Sigmoid colon (tissue), 7 donors: ENCODE measurements around the gene ACLY. TPM values are rescaled to one million over a fixed set of nuclear protein-coding genes. Genes with fewer than 3 reads are reported as not detected.

Experiments
- DNase-seq: peaks from one replicate; pipeline ENCODE4 v3.0.0-alpha.2; 2019
- H3K27ac ChIP-seq, 4 donors: fragments of 200-600 bp; sonication (generic); one replicate each; pipeline ENCODE4 v1.5.1; 2016 to 2019; ENCODE audit warnings: mild to moderate bottlenecking in 1 of 4
- H3K27me3 ChIP-seq, 3 donors: fragments of 200-600 bp; sonication (generic); one replicate each; pipeline ENCODE4 v1.5.1; 2019; ENCODE audit warnings: mild to moderate bottlenecking in 1 of 3
- H3K36me3 ChIP-seq, 4 donors: fragments of 200-600 bp; sonication (generic); one replicate each; pipeline ENCODE4 v1.5.1; 2016 to 2019
- H3K4me1 ChIP-seq, 4 donors: fragments of 200-600 bp; sonication (generic); one replicate each; pipeline ENCODE4 v1.5.1; 2017 to 2019
- H3K4me3 ChIP-seq, 4 donors: fragments of 200-600 bp; sonication (generic); one replicate each; pipeline ENCODE4 v1.5.1; 2017 to 2019; ENCODE audit warnings: mild to moderate bottlenecking in 2 of 4, moderate library complexity in 1 of 4
- H3K9me3 ChIP-seq, 4 donors: fragments of 200-600 bp in 3 of 4; sonication (generic) in 3 of 4; one replicate each; pipeline versions ENCODE4 v1.5.1 to v1.6.1; 2013 to 2019
- EP300 ChIP-seq, 4 donors: sonication (generic); formaldehyde crosslinking; IDR thresholded peaks; one replicate each; pipeline ENCODE4 v1.6.1; 2017; ENCODE audit warnings: antibody characterized with exemption in 4 of 4
- POLR2A ChIP-seq, 2 donors: fragments of 450-650 bp; IDR thresholded peaks; one replicate each; pipeline ENCODE4 v1.6.1; 2016; ENCODE audit warnings: antibody characterized with exemption in 2 of 2, mild to moderate bottlenecking in 2 of 2, moderate library complexity in 2 of 2
- POLR2AphosphoS5 ChIP-seq, 4 donors: sonication (generic); formaldehyde crosslinking; IDR thresholded peaks; one replicate each; pipeline ENCODE4 v1.6.1; 2017; ENCODE audit warnings: antibody characterized with exemption in 4 of 4
- whole genome bisulfite sequencing, 2 donors: extraction: QIAGEN DNeasy Blood & Tissue Kit; methylation state at CpG; one replicate each; pipeline ENCODE4 v1.1.7; 2013; 5-methylcytosine and 5-hydroxymethylcytosine counted together
- intact Hi-C: fragments of 100-400 bp; cut with DNase I; formaldehyde crosslinking; loops from one replicate; pipeline ENCODE4 v1.15.1; 2023
- polyA plus RNA-seq, 3 donors: library from polyadenylated mRNA; stranded (reverse); fragments of 200-250 nt; gene quantifications; one replicate each; pipeline ENCODE4 v1.2.3, GENCODE V29; 2013
- total RNA-seq, 4 donors: library from RNA; depleted of rRNA; stranded (reverse); fragments of >200 nt; gene quantifications; one replicate each; pipeline ENCODE4 v1.1.0, GENCODE V29; 2016
- TF ChIP-seq, protein P1 (sequence below), 4 experiments: fragments of 450-650 bp in 3 of 4; fragments of 200-600 bp in 1 of 4; IDR thresholded peaks; one replicate each; pipeline ENCODE4 v1.5.1; 2016 to 2019; ENCODE audit warnings: antibody characterized with exemption in 4 of 4, mild to moderate bottlenecking in 3 of 4, moderate library complexity in 2 of 4
- donor health status: healthy with polysubstance abuse.
- donor health status: Bipolar disorder and iron deficiency.
- donor health status: healthy.

Gene ACLY
- total and polyA plus RNA-seq, 7 donors, result 27.0 to 56.2 (median 41.0) TPM

DNA sequence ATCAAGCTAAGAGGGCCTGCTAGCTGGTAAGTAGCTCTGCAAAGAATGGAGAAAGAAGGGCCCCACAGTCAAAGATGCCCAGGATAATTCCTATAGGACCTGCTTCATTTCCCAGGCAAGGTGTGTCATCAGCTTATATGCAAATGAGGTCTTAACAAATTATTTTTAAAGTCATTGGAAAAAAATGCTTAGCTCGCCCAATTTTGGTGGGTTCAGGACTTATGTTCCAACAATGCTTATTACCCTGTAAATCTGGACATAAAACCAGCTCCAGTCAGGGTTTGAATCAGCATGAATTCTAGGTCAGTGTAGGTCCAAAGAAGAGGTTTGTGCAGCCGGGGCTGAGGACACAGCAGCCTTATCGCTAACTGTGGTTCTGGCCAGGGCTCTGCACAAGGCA lies 25.4 kb downstream of the ACLY start:
- intact Hi-C loops, result no loop called here
- H3K36me3 ChIP-seq, result peaks cover 4 to 97% (median 57%) of the 10 kb centered on the region in 4 donors
- peaks cover 0 to 17% (median 10%) of the 10 kb centered on the region in 4 donors for H3K4me1 ChIP-seq
- H3K4me3 ChIP-seq, result no peak overlapping the region
- H3K27ac ChIP-seq, result no peak overlapping the region
- TF ChIP-seq POLR2A (IDR thresholded peaks at IDR 0.05) (no peak), POLR2AphosphoS5 (IDR thresholded peaks at IDR 0.05) (no peak), EP300 (IDR thresholded peaks at IDR 0.05) (no peak)
- TF ChIP-seq, protein P1, sequence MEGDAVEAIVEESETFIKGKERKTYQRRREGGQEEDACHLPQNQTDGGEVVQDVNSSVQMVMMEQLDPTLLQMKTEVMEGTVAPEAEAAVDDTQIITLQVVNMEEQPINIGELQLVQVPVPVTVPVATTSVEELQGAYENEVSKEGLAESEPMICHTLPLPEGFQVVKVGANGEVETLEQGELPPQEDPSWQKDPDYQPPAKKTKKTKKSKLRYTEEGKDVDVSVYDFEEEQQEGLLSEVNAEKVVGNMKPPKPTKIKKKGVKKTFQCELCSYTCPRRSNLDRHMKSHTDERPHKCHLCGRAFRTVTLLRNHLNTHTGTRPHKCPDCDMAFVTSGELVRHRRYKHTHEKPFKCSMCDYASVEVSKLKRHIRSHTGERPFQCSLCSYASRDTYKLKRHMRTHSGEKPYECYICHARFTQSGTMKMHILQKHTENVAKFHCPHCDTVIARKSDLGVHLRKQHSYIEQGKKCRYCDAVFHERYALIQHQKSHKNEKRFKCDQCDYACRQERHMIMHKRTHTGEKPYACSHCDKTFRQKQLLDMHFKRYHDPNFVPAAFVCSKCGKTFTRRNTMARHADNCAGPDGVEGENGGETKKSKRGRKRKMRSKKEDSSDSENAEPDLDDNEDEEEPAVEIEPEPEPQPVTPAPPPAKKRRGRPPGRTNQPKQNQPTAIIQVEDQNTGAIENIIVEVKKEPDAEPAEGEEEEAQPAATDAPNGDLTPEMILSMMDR (IDR thresholded peaks at IDR 0.05), result no peak
- no peak for DNase-seq
- no peaks in the 10 kb centered on the region for H3K9me3 ChIP-seq
- WGBS, 2 donors, result 80 to 94% methylated on average over 3 of the region's 3 CpGs
- no peaks in the 10 kb centered on the region for H3K27me3 ChIP-seq

DNA sequence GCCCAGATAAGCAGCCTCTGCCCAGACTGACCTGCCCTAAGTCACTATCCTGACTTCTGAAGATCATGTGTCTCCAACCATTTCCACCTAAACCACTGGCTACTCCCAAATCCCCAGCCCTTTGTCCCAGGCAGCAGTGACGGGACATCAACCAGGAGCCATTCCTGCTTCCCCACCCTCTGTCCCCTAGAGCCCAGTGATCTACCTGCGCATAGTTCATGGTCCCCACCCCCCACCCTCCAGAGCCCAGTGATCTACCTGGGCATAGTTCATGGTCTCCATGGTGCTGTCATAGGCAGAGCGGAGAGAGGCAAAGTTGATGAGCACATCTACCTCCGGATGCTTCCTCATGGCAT lies 26.8 kb downstream of the ACLY start:
- H3K4me3 ChIP-seq, result no peak overlapping the region
- H3K27me3 ChIP-seq, result no peaks in the 10 kb centered on the region
- peaks cover 0 to 17% (median 10%) of the 10 kb centered on the region in 4 donors for H3K4me1 ChIP-seq
- H3K27ac ChIP-seq, result no peak overlapping the region
- TF ChIP-seq POLR2A (IDR thresholded peaks at IDR 0.05), result no peak
- intact Hi-C loops, result no loop called here
- DNase-seq, result no peak
- peaks cover 13 to 97% (median 57%) of the 10 kb centered on the region in 4 donors for H3K36me3 ChIP-seq
- no peaks in the 10 kb centered on the region for H3K9me3 ChIP-seq
- 97 to 98% methylated on average over 4 of the region's 4 CpGs for WGBS, 2 donors

- peaks cover 0 to 17% (median 10%) of the 10 kb centered on the region in 4 donors for H3K4me1 ChIP-seq
- 96 to 98% methylated on average over 7 of the region's 7 CpGs for WGBS, 2 donors
- TF ChIP-seq POLR2A (IDR thresholded peaks at IDR 0.05) (no peak), POLR2AphosphoS5 (IDR thresholded peaks at IDR 0.05) (no peak)
- H3K27me3 ChIP-seq, result no peaks in the 10 kb centered on the region
- H3K9me3 ChIP-seq, result no peaks in the 10 kb centered on the region
- no peak for DNase-seq
- intact Hi-C loops, result no loop called here
- H3K4me3 ChIP-seq, result no peak overlapping the region
- peaks cover 16 to 97% (median 57%) of the 10 kb centered on the region in 4 donors for H3K36me3 ChIP-seq
- no peak overlapping the region for H3K27ac ChIP-seq
These were observed 27.4 kb downstream of the ACLY start for GRCh38 chr17:41891135-41892020.

DNA sequence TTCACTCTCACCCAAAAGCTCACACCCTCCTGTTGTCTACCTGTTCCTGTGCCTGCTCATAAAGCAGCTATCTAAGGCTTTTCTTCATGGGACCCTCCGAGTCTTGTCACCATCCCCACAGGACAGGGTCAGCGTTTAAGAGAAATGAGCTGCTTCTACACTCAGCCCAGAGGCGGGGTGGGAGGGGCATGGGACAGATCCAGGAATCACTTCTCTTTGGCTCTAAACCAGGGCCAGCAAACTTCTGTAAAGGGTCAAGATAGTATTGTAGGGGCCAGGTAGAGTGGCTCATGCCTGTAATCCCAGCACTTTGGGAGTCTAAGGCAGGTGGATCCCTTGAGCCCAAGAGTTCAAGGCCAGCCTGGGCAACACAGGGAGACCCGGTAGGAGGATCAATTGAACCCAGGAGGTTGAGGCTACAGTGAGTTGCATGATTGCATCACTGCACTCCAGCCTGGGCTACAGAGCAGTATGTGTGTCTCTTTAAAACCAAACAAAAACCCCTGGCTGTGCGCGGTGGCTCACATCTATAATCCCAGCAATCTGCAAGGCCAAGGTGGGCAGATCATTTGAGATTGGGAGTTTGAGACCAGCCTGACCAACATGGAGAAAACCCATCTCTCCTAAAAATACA lies 30.3 kb downstream of the ACLY start:
- H3K4me3 ChIP-seq, result no peak overlapping the region
- peaks cover 27 to 100% (median 76%) of the 10 kb centered on the region in 4 donors for H3K36me3 ChIP-seq

DNA sequence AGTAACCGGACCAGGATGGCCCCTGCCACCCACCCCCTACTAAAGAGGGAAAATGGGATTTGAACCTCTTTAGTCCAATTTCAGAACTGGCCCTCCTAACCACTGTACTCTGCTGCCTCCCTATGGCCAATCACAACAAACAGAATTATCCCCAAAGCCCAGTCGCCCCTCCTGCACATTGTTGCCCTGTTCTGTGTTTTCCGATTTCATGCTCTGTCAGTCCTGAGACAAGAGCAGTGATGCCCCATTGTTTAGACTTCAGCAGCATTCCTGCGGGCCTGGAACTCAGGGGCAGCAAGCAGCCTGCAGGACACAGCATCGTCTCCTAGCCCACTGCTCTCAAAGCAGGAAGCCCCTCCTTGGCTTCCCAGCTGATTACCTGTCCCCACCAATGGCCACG lies 33.0 kb downstream of the ACLY start:
- intact Hi-C loops, result no loop called here
- H3K27ac ChIP-seq, result no peak overlapping the region
- no peaks in the 10 kb centered on the region for H3K4me1 ChIP-seq
- no peak for TF ChIP-seq EP300 (IDR thresholded peaks at IDR 0.05)
- no peak for TF ChIP-seq POLR2A (IDR thresholded peaks at IDR 0.05)
- TF ChIP-seq, protein P1 (IDR thresholded peaks at IDR 0.05), result no peak
- no peak for DNase-seq
- 87 to 92% methylated on average over 6 of the region's 6 CpGs for WGBS, 2 donors
- no peaks in the 10 kb centered on the region for H3K27me3 ChIP-seq
- peaks cover 23 to 96% (median 63%) of the 10 kb centered on the region in 4 donors for H3K36me3 ChIP-seq
- H3K4me3 ChIP-seq, result no peak overlapping the region
- H3K9me3 ChIP-seq, result no peaks in the 10 kb centered on the region

More for the DNA sequence above, 30.3 kb downstream of the ACLY start:
- no peaks in the 10 kb centered on the region for H3K9me3 ChIP-seq
- no peak for DNase-seq
- no peaks in the 10 kb centered on the region for H3K4me1 ChIP-seq
- 92% methylated on average over 6 of the region's 6 CpGs for WGBS, 2 donors
- no peak for TF ChIP-seq EP300 (IDR thresholded peaks at IDR 0.05)
- TF ChIP-seq, protein P1 (IDR thresholded peaks at IDR 0.05), result no peak
- no peak for TF ChIP-seq POLR2AphosphoS5 (IDR thresholded peaks at IDR 0.05)
- no peak for TF ChIP-seq POLR2A (IDR thresholded peaks at IDR 0.05)
- H3K27ac ChIP-seq, result no peak overlapping the region
- no peaks in the 10 kb centered on the region for H3K27me3 ChIP-seq
- intact Hi-C loops, result no loop called here
